NCI-H2196 treated with DMSO at 0.1 percent for 48 hours (cell line): ENCODE results near the gene POU3F3.

ENCODE experiments used
- DNase-seq: peaks from one replicate; lab custom pipeline; 2025; ENCODE audit not compliant: unreplicated experiment; lab: John Stamatoyannopoulos, UW

The POU3F3 gene

GRCh38 chr2:104846786-104847585 is 6.9 kb upstream of the POU3F3 start:
- DNase-seq = no peak

GRCh38 chr2:104847586-104848160 is 6.2 kb upstream of the POU3F3 start:
- no peak for DNase-seq

- no peak for DNase-seq
Measured at GRCh38 chr2:104848526-104848925, 5.4 kb upstream of the POU3F3 start.

GRCh38 chr2:104849101-104849500 is 4.8 kb upstream of the POU3F3 start:
- DNase-seq = no peak

- peak; percentile 42 for DNase-seq
Measured at GRCh38 chr2:104849618-104850141, 4.2 kb upstream of the POU3F3 start.

GRCh38 chr2:104850361-104851290 is 3.3 kb upstream of the POU3F3 start:
- no peak for DNase-seq

- no peak for DNase-seq
Measured at GRCh38 chr2:104851291-104852089, 2.4 kb upstream of the POU3F3 start.

- no peak for DNase-seq
Measured at GRCh38 chr2:104852090-104852666, 1.7 kb upstream of the POU3F3 start.

- DNase-seq = no peak
Measured at GRCh38 chr2:104854498-104855220, 744 bp downstream of the POU3F3 start.

GRCh38 chr2:104855221-104856085 is 1.5 kb downstream of the POU3F3 start:
- no peak for DNase-seq

- DNase-seq = no peak
Measured at GRCh38 chr2:104856086-104856972, 2.4 kb downstream of the POU3F3 start.

- no peak for DNase-seq
Measured at GRCh38 chr2:104856973-104857261, 3.0 kb downstream of the POU3F3 start.

- DNase-seq = no peak
Measured at GRCh38 chr2:104857262-104858005, 3.5 kb downstream of the POU3F3 start.

- DNase-seq = no peak
Measured at GRCh38 chr2:104858006-104858978, 4.4 kb downstream of the POU3F3 start.

- DNase-seq = no peak
Measured at GRCh38 chr2:104859291-104859765, 5.4 kb downstream of the POU3F3 start.
